BJ (cell line): Measurements from ENCODE around the gene CDK17. TPM values are rescaled to one million over a fixed set of nuclear protein-coding genes. Genes with fewer than 3 reads are reported as not detected.

Experiments
- CTCF ChIA-PET: fragments of 350-600 bp; formaldehyde crosslinking; extraction: SDS; loops from one replicate; lab custom pipeline; 2021; ENCODE audit warnings: antibody characterized with exemption, inconsistent platforms; lab: Yijun Ruan, JAX
- POLR2A ChIA-PET: fragments of 300-600 bp; sonication (Branson Sonifier 250); formaldehyde crosslinking; extraction: SDS; loops from one replicate; lab custom pipeline; 2021; ENCODE audit warnings: antibody characterized with exemption; lab: Charles Lee
- DNase-seq: peaks from one replicate; pipeline ENCODE4 v3.0.0-alpha.2; 2011; ENCODE audit warnings: low read depth
- H3K27me3 ChIP-seq: 2 replicates; pipeline ENCODE4 v1.6.0; 2011; ENCODE audit warnings: low read length; ENCODE audit not compliant: control insufficient read depth, insufficient read depth
- H3K36me3 ChIP-seq: 2 replicates; pipeline ENCODE4 v1.5.1; 2011; ENCODE audit warnings: low read length; ENCODE audit not compliant: control insufficient read depth, insufficient read depth
- H3K4me3 ChIP-seq: 2 replicates; pipeline ENCODE4 v1.5.1; 2011; ENCODE audit warnings: low read depth, mild to moderate bottlenecking, control low read depth, low read length
- CTCF ChIP-seq: IDR thresholded peaks from 2 replicates; pipeline ENCODE4 v1.5.1; 2011; ENCODE audit warnings: low read depth, mild to moderate bottlenecking, control low read depth, inconsistent platforms, low read length, moderate library complexity; ENCODE audit not compliant: insufficient read depth
- polyA plus RNA-seq: library from polyadenylated mRNA; depleted of rRNA; stranded (reverse); fragments of >200 nt; gene quantifications from 2 replicates; pipeline ENCODE4 v1.2.3, GENCODE V29; 2011

The CDK17 gene
- polyA plus RNA-seq, 1 experiment, result 14.8 TPM

GRCh38 chr12:96361074-96361473, 39.2 kb downstream of the CDK17 start:
- ChIA-PET CTCF (interaction anchor here (0.8 to 1.1 kb wide), 3 partner anchors 10 to 63 kb away, joined by 3 to 4 read pairs (median 3); no protein-coding TSS in a partner anchor), POLR2A (no interaction called here)
- H3K4me3 ChIP-seq, result no peak overlapping the region
- no peaks in the 10 kb centered on the region for H3K36me3 ChIP-seq
- no peak for DNase-seq
- H3K27me3 ChIP-seq, result no peaks in the 10 kb centered on the region
- no peak for TF ChIP-seq CTCF

DNA sequence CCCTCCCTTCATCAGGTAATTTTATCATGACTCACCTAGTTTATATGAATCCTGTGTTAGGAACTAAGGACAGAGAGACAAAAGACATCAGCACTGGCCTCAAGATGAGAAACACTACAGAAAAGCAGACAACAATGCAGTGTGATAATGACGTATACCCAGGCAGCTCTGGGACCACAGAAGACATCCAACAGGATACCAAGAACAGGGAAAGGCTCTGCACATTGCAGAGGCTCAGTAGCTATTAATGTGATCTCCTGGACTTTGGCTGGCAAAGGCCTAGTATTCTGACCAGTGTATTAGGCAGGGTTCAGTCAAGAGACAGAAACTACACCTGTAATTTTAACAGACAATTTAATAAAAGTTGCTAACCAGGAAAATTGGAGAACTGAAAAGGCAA, 39.7 kb downstream of the CDK17 start:
- TF ChIP-seq CTCF, result no peak
- Histone ChIP-seq H3K4me3 (no peak overlapping the region), H3K36me3 (no peaks in the 10 kb centered on the region), H3K27me3 (no peaks in the 10 kb centered on the region)
- no peak for DNase-seq
- ChIA-PET CTCF (interaction anchor here (0.8 to 1.1 kb wide), 3 partner anchors 10 to 62 kb away, joined by 3 to 4 read pairs (median 3); no protein-coding TSS in a partner anchor), POLR2A (no interaction called here)

GRCh38 chr12:96359328-96359727, 40.9 kb downstream of the CDK17 start:
- TF ChIP-seq CTCF, result no peak
- ChIA-PET POLR2A (no interaction called here), CTCF (interaction anchor here (0.6 kb wide), 1 partner anchor 551 kb away, joined by 3 read pairs; no protein-coding TSS in a partner anchor)
- H3K36me3 ChIP-seq, result no peaks in the 10 kb centered on the region
- no peak for DNase-seq
- no peaks in the 10 kb centered on the region for H3K27me3 ChIP-seq
- H3K4me3 ChIP-seq, result no peak overlapping the region

GRCh38 chr12:96356831-96357230, 43.4 kb downstream of the CDK17 start:
- DNase-seq, result no peak
- no peak for TF ChIP-seq CTCF
- Histone ChIP-seq H3K36me3 (no peaks in the 10 kb centered on the region), H3K4me3 (no peak overlapping the region), H3K27me3 (no peaks in the 10 kb centered on the region)
- ChIA-PET POLR2A (no interaction called here), CTCF (interaction anchor here (0.8 to 1.2 kb wide), 2 partner anchors 64 to 109 kb away, joined by 3 to 4 read pairs; no protein-coding TSS in a partner anchor)

GRCh38 chr12:96354844-96355534, 45.2 kb downstream of the CDK17 start:
- H3K36me3 ChIP-seq, result no peaks in the 10 kb centered on the region
- DNase-seq, result no peak
- no peak overlapping the region for H3K4me3 ChIP-seq
- TF ChIP-seq CTCF, result no peak
- POLR2A ChIA-PET, result interaction anchor here (0.5 kb wide), 1 partner anchor 23 kb away, joined by 14 read pairs; no protein-coding TSS in a partner anchor
- CTCF ChIA-PET, result no interaction called here
- H3K27me3 ChIP-seq, result no peaks in the 10 kb centered on the region
